Fibroblast of mammary gland (primary cell): ENCODE measurements around the gene ITGB1.

Source experiments
- DNase-seq: peaks from one replicate; pipeline ENCODE4 v3.0.0-alpha.2; 2010; ENCODE audit warnings: low read depth
- H3K4me3 ChIP-seq: 2 replicates; pipeline ENCODE4 v1.5.1; 2011; ENCODE audit warnings: low read depth, mild to moderate bottlenecking, low read length, moderate library complexity; ENCODE audit not compliant: control insufficient read depth
- CTCF ChIP-seq: conservative IDR thresholded peaks from 2 replicates; pipeline ENCODE4 v1.5.1; 2011; ENCODE audit warnings: low read depth, low read length, inconsistent platforms; ENCODE audit not compliant: control insufficient read depth, insufficient read depth

The ITGB1 gene

GRCh38 chr10:32943395-32943794, 14.6 kb downstream of the ITGB1 start:
- DNase-seq: no peak
- no peak for TF ChIP-seq CTCF
- H3K4me3 ChIP-seq: no peak overlapping the region

- no peak for TF ChIP-seq CTCF
- H3K4me3 ChIP-seq: no peak overlapping the region
- no peak for DNase-seq
Measured at GRCh38 chr10:32942081-32942480, 15.9 kb downstream of the ITGB1 start.

- no peak for DNase-seq
- no peak for TF ChIP-seq CTCF
- H3K4me3 ChIP-seq: no peak overlapping the region
Measured at GRCh38 chr10:32941357-32941756, 16.7 kb downstream of the ITGB1 start.

- H3K4me3 ChIP-seq: no peak overlapping the region
- TF ChIP-seq CTCF: no peak
- DNase-seq: no peak
Measured at GRCh38 chr10:32940321-32941301, 17.4 kb downstream of the ITGB1 start.

- no peak overlapping the region for H3K4me3 ChIP-seq
- DNase-seq: no peak
- TF ChIP-seq CTCF: no peak
Measured at GRCh38 chr10:32939296-32940111, 18.5 kb downstream of the ITGB1 start.

- DNase-seq: no peak
- no peak overlapping the region for H3K4me3 ChIP-seq
Measured at GRCh38 chr10:32938554-32939061, 19.4 kb downstream of the ITGB1 start.

More at GRCh38 chr10:32938554-32939061, 19.4 kb downstream of the ITGB1 start:
- TF ChIP-seq CTCF: no peak
